GM12878 (cell line): ENCODE results near the gene FNDC3B. TPM values are rescaled to one million over a fixed set of nuclear protein-coding genes. Genes with fewer than 3 reads are reported as not detected.
A peak's percentile ranks its signal among the peaks of the same experiment; 100 is the strongest.

Experiments
- BACH1 ChIP-seq: fragments of 450-650 bp; IDR thresholded peaks from 2 replicates; pipeline ENCODE4 v1.6.1; 2017; ENCODE audit warnings: mild to moderate bottlenecking, borderline replicate concordance
- BMI1 ChIP-seq: fragments of 450-650 bp; IDR thresholded peaks from 2 replicates; pipeline ENCODE4 v1.6.1; 2016; ENCODE audit warnings: mild to moderate bottlenecking, moderate library complexity, borderline replicate concordance
- CEBPB ChIP-seq, 2 experiments: fragments of 150-350 bp in 1 of 2; IDR thresholded peaks; 2 replicates each; pipeline ENCODE4 v1.6.1; 2012 to 2014; ENCODE audit warnings: low read depth in 2 of 2, low read length in 2 of 2, borderline replicate concordance in 1 of 2, inconsistent platforms in 1 of 2
- FOXM1 ChIP-seq: IDR thresholded peaks from 2 replicates; pipeline ENCODE4 v1.6.1; 2012; ENCODE audit warnings: low read depth, mild to moderate bottlenecking, inconsistent platforms, low read length, moderate library complexity
- HCFC1 ChIP-seq: fragments of 150-350 bp; IDR thresholded peaks from 2 replicates; pipeline ENCODE4 v1.6.1; 2014; ENCODE audit warnings: low read length
- HDAC2 ChIP-seq: fragments of 200-600 bp; sonication (generic); IDR thresholded peaks from 2 replicates; pipeline ENCODE4 v1.6.1; 2017
- HDAC6 ChIP-seq: fragments of 200-600 bp; sonication (generic); IDR thresholded peaks from one replicate; pipeline ENCODE4 v1.8.0; 2017; ENCODE audit warnings: antibody characterized with exemption; ENCODE audit not compliant: unreplicated experiment
- IKZF2 ChIP-seq, 2 experiments: fragments of 450-650 bp; IDR thresholded peaks; 2 replicates each; pipeline ENCODE4 v1.6.1; 2017; ENCODE audit warnings: mild to moderate bottlenecking in 2 of 2, moderate library complexity in 2 of 2
- MAX ChIP-seq: IDR thresholded peaks from 2 replicates; pipeline ENCODE4 v1.6.1; 2012; ENCODE audit warnings: low read depth, low read length, improper control_type of control experiment
- MEF2A ChIP-seq: IDR thresholded peaks from 2 replicates; pipeline ENCODE4 v1.6.1; 2011; ENCODE audit warnings: low read depth, mild to moderate bottlenecking, low read length, moderate library complexity; ENCODE audit not compliant: insufficient read depth
- NR2F1 ChIP-seq: fragments of 450-650 bp; conservative IDR thresholded peaks from 2 replicates; pipeline ENCODE4 v1.6.1; 2017; ENCODE audit warnings: mild to moderate bottlenecking
- PAX8 ChIP-seq: fragments of 450-650 bp; IDR thresholded peaks from 2 replicates; pipeline ENCODE4 v1.6.1; 2017; ENCODE audit warnings: mild to moderate bottlenecking, moderate library complexity
- PBX3 ChIP-seq: IDR thresholded peaks from 2 replicates; pipeline ENCODE4 v1.6.1; 2011; ENCODE audit warnings: mild to moderate bottlenecking, low read depth, low read length, moderate library complexity; ENCODE audit not compliant: insufficient replicate concordance
- PML ChIP-seq: IDR thresholded peaks from 2 replicates; pipeline ENCODE4 v1.6.1; 2012; ENCODE audit warnings: low read length, inconsistent platforms
- POLR2AphosphoS2 ChIP-seq: IDR thresholded peaks from 2 replicates; pipeline ENCODE4 v1.6.1; 2011; ENCODE audit warnings: low read depth, mild to moderate bottlenecking, low read length, improper control_type of control experiment, moderate library complexity
- RUNX3 ChIP-seq: IDR thresholded peaks from 2 replicates; pipeline ENCODE4 v1.6.1; 2012; ENCODE audit warnings: low read length, inconsistent platforms
- SIN3A ChIP-seq: IDR thresholded peaks from 2 replicates; pipeline ENCODE4 v1.6.1; 2012; ENCODE audit warnings: low read depth, low read length, improper control_type of control experiment
- SIX5 ChIP-seq: IDR thresholded peaks from 2 replicates; pipeline ENCODE4 v1.6.1; 2011; ENCODE audit warnings: mild to moderate bottlenecking, low read depth, low read length, moderate library complexity; ENCODE audit not compliant: severe bottlenecking
- SREBF2 ChIP-seq: IDR thresholded peaks from 2 replicates; pipeline ENCODE4 v1.6.1; 2012; ENCODE audit warnings: mild to moderate bottlenecking, low read length
- ZNF274 ChIP-seq: IDR thresholded peaks from one replicate; pipeline ENCODE4 v1.8.0; 2011; ENCODE audit not compliant: insufficient read length, insufficient read depth
- ZNF622 ChIP-seq: fragments of 450-650 bp; IDR thresholded peaks from 2 replicates; pipeline ENCODE4 v1.6.1; 2017; ENCODE audit warnings: mild to moderate bottlenecking, inconsistent platforms
- polyA plus RNA-seq, 11 experiments: library from polyadenylated mRNA; depleted of rRNA in 4 of 11; unstranded in 6 of 11; stranded (reverse) in 5 of 11; fragments of >200 nt; fragmentation: Nextera tagmentation in 4 of 11; fragmentation: Illumina TruSeq in 1 of 11; extraction: Ambion mirVana in 4 of 11; extraction: Trizol in 1 of 11; gene quantifications; 1 replicate in 1 of 11; 2 replicates in 10 of 11; pipeline versions ENCODE4 v1.2.1 to v1.2.3, GENCODE V29; 2011 to 2016; ENCODE audit warnings: inconsistent platforms in 2 of 11, missing spikeins in 2 of 11, low read depth in 1 of 11
- total RNA-seq, 4 experiments: library from RNA; depleted of rRNA in 3 of 4; stranded (reverse); fragments of >200 nt in 3 of 4; fragmentation: Illumina TruSeq in 1 of 4; extraction: Trizol in 1 of 4; gene quantifications; 2 replicates each; pipeline versions ENCODE4 v1.2.1 to v1.2.3, GENCODE V29; 2013 to 2021
- TF ChIP-seq, protein P1 (sequence below): IDR thresholded peaks from 2 replicates; pipeline ENCODE4 v1.6.1; 2012; ENCODE audit warnings: mild to moderate bottlenecking, low read depth, low read length
- TF ChIP-seq, protein P2 (sequence below): fragments of 450-650 bp; IDR thresholded peaks from 2 replicates; pipeline ENCODE4 v1.6.1; 2017; ENCODE audit warnings: borderline replicate concordance
- TF ChIP-seq, protein P3 (sequence below): fragments of 150-350 bp; IDR thresholded peaks from 2 replicates; pipeline ENCODE4 v1.6.1; 2014; ENCODE audit warnings: mild to moderate bottlenecking, low read depth, low read length

The FNDC3B gene
- total and polyA plus RNA-seq, 10 of the 15 experiments (the other 5 are each of a cell fraction or from before 2014, with no cell fraction given) = 7.9 to 35.0 (median 18.5) TPM

DNA sequence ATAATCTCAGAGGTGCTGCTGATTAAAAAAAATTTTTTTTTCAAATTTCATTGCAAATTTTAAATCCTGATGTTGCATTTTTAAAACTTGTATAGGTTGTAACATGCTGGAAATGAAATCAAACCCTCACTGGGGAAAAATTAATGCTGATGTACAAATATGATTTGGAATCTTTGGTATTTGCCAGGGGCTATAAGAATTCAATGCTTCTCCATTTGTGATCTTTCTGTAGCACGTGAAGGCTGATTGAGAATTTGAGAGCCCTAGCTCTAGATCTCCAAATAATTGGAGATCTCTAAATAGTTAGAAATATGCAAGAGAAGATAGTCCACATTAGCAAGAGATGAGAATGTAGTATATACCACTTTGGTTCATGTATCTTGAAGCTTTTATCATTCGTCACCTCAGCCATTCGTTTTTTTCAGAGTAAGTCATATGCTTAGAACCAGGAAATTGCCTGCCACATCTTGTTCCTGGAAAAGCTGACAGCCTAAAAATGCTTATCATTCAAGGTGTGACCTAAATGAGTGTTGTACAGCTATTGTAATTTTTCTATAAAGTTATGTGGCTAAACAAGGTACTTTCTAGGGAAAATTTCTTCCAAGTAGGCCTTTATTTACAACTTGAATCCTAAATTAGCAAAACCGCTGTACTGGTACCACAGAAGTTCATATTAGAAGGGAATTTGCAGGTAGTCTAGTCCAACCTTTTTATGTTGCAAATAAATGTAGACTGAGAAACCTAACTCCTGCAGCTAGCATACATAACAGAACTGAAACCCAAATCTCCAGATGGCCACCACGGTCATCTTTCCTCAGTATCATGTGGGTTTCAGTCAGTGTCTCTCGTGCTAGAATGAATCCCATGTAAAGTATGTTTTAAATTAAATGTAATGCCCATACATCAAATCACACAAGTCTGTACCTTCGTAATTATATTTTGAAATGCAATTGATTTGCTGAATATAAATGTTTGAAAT is 48.5 kb downstream of the FNDC3B start (continued):
- TF ChIP-seq MAX (no peak), ZNF622 (no peak), RUNX3 (peak; percentile 82), FOXM1 (peak; percentile 73), SIX5 (no peak), MEF2A (no peak), HDAC2 (no peak), SREBF2 (no peak), PML (no peak), NR2F1 (no peak), BMI1 (no peak), HCFC1 (no peak), ZNF274 (no peak), PBX3 (no peak), PAX8 (no peak), SIN3A (no peak), HDAC6 (no peak), IKZF2 (IDR thresholded peaks at IDR 0.05) (peak; percentile 63 to 69), BACH1 (no peak), POLR2AphosphoS2 (no peak), CEBPB (IDR thresholded peaks at IDR 0.05; ENCODE audit: borderline replicate concordance in 1 of 2, low read depth in 2 of 2, low read length in 2 of 2) (no peak)
- TF ChIP-seq, protein P1, sequence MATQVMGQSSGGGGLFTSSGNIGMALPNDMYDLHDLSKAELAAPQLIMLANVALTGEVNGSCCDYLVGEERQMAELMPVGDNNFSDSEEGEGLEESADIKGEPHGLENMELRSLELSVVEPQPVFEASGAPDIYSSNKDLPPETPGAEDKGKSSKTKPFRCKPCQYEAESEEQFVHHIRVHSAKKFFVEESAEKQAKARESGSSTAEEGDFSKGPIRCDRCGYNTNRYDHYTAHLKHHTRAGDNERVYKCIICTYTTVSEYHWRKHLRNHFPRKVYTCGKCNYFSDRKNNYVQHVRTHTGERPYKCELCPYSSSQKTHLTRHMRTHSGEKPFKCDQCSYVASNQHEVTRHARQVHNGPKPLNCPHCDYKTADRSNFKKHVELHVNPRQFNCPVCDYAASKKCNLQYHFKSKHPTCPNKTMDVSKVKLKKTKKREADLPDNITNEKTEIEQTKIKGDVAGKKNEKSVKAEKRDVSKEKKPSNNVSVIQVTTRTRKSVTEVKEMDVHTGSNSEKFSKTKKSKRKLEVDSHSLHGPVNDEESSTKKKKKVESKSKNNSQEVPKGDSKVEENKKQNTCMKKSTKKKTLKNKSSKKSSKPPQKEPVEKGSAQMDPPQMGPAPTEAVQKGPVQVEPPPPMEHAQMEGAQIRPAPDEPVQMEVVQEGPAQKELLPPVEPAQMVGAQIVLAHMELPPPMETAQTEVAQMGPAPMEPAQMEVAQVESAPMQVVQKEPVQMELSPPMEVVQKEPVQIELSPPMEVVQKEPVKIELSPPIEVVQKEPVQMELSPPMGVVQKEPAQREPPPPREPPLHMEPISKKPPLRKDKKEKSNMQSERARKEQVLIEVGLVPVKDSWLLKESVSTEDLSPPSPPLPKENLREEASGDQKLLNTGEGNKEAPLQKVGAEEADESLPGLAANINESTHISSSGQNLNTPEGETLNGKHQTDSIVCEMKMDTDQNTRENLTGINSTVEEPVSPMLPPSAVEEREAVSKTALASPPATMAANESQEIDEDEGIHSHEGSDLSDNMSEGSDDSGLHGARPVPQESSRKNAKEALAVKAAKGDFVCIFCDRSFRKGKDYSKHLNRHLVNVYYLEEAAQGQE = no peak
- TF ChIP-seq, protein P2, sequence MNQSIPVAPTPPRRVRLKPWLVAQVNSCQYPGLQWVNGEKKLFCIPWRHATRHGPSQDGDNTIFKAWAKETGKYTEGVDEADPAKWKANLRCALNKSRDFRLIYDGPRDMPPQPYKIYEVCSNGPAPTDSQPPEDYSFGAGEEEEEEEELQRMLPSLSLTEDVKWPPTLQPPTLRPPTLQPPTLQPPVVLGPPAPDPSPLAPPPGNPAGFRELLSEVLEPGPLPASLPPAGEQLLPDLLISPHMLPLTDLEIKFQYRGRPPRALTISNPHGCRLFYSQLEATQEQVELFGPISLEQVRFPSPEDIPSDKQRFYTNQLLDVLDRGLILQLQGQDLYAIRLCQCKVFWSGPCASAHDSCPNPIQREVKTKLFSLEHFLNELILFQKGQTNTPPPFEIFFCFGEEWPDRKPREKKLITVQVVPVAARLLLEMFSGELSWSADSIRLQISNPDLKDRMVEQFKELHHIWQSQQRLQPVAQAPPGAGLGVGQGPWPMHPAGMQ = no peak
- TF ChIP-seq, protein P3, sequence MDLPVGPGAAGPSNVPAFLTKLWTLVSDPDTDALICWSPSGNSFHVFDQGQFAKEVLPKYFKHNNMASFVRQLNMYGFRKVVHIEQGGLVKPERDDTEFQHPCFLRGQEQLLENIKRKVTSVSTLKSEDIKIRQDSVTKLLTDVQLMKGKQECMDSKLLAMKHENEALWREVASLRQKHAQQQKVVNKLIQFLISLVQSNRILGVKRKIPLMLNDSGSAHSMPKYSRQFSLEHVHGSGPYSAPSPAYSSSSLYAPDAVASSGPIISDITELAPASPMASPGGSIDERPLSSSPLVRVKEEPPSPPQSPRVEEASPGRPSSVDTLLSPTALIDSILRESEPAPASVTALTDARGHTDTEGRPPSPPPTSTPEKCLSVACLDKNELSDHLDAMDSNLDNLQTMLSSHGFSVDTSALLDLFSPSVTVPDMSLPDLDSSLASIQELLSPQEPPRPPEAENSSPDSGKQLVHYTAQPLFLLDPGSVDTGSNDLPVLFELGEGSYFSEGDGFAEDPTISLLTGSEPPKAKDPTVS = no peak
